Measurements from ENCODE around the gene RNGTT.

GRCh38 chr6:88653936-88654335 is 309.5 kb downstream of the RNGTT start:
- TF ChIP-seq IKZF1 (conservative IDR thresholded peaks at IDR 0.05) = no peak
- TF ChIP-seq PBX3 (IDR thresholded peaks at IDR 0.05; ENCODE audit: insufficient replicate concordance, low read depth, low read length) = no peak
- TF ChIP-seq NR2F1 (conservative IDR thresholded peaks at IDR 0.05) = no peak
- no peak for TF ChIP-seq REST (IDR thresholded peaks at IDR 0.05; ENCODE audit: low read depth, low read length)
